SK-N-SH treated with all-trans-retinoic acid at 6 μM for 48 hours (cell line): Measurements from ENCODE around the gene SPATA45.

Experiments used
- BACH2 ChIP-seq: fragments of 250-450 bp; sonication (Bioruptor Pico); IDR thresholded peaks from 2 replicates; pipeline ENCODE4 v1.9.0; 2021; ENCODE audit warnings: mild to moderate bottlenecking, borderline replicate concordance
- PATZ1 ChIP-seq: fragments of 250-450 bp; sonication (Bioruptor Pico); IDR thresholded peaks from 2 replicates; pipeline ENCODE4 v1.8.0; 2020; ENCODE audit warnings: mild to moderate bottlenecking, moderate library complexity, borderline replicate concordance
- ZFP3 ChIP-seq: fragments of 250-450 bp; sonication (Bioruptor Pico); IDR thresholded peaks from 2 replicates; pipeline ENCODE4 v1.5.0; 2020; ENCODE audit warnings: mild to moderate bottlenecking, moderate library complexity

- TF ChIP-seq BACH2 (CRISPR knock-in tag) (no peak), ZFP3 (no peak), PATZ1 (CRISPR knock-in tag) (no peak)
Observed at GRCh38 chr1:212816567-212817278, 30.7 kb downstream of the SPATA45 start.
